NCI-H69 (cell line): ENCODE data around the gene TIAM2.
"Not testable (repeated sequence)": the region's sequence is repeated elsewhere in the genome, so short reads cannot be mapped to it uniquely, and the experiment has no call there.

ENCODE experiments used
- DNase-seq: peaks from one replicate; lab custom pipeline; 2025; lab: John Stamatoyannopoulos, UW

The TIAM2 gene

GRCh38 chr6:155100591-155100990 is 105.5 kb downstream of the TIAM2 start:
- no peak for DNase-seq

GRCh38 chr6:155103083-155103645 is 108.0 kb downstream of the TIAM2 start:
- not testable (repeated sequence) for DNase-seq

GRCh38 chr6:155103816-155104366 is 108.8 kb downstream of the TIAM2 start:
- no peak for DNase-seq

- no peak for DNase-seq
These were observed 111.5 kb downstream of the TIAM2 start for GRCh38 chr6:155106456-155107115.

- DNase-seq, result peak; percentile 25
These were observed 112.4 kb downstream of the TIAM2 start for GRCh38 chr6:155107432-155108069.

- DNase-seq, result no peak
These were observed 113.1 kb downstream of the TIAM2 start for GRCh38 chr6:155108070-155108820.

- DNase-seq, result no peak
These were observed 115.6 kb downstream of the TIAM2 start for GRCh38 chr6:155110721-155111120.

GRCh38 chr6:155112757-155113156 is 117.6 kb downstream of the TIAM2 start:
- no peak for DNase-seq

GRCh38 chr6:155115893-155116570 is 120.9 kb downstream of the TIAM2 start:
- DNase-seq, result no peak

GRCh38 chr6:155116571-155116910 is 121.4 kb downstream of the TIAM2 start:
- DNase-seq, result no peak

GRCh38 chr6:155117256-155117655 is 122.1 kb downstream of the TIAM2 start:
- no peak for DNase-seq

- no peak for DNase-seq
These were observed 122.7 kb downstream of the TIAM2 start for GRCh38 chr6:155117785-155118184.

- DNase-seq, result not testable (repeated sequence)
These were observed 124.1 kb downstream of the TIAM2 start for GRCh38 chr6:155119201-155119600.

GRCh38 chr6:155120034-155120433 is 124.9 kb downstream of the TIAM2 start:
- DNase-seq, result no peak

- DNase-seq, result no peak
These were observed 126.2 kb downstream of the TIAM2 start for GRCh38 chr6:155121294-155121693.

GRCh38 chr6:155121699-155122098 is 126.6 kb downstream of the TIAM2 start:
- DNase-seq, result peak; percentile 37

- no peak for DNase-seq
These were observed 127.3 kb downstream of the TIAM2 start for GRCh38 chr6:155122199-155122950.

GRCh38 chr6:155123520-155123919 is 128.4 kb downstream of the TIAM2 start:
- DNase-seq, result no peak

- no peak for DNase-seq
These were observed 130.8 kb downstream of the TIAM2 start for GRCh38 chr6:155125906-155126305.

- peak; percentile 14 for DNase-seq
These were observed 131.8 kb downstream of the TIAM2 start for GRCh38 chr6:155126727-155127439.

GRCh38 chr6:155128977-155129376 is 133.9 kb downstream of the TIAM2 start:
- no peak for DNase-seq
